LoVo (cell line): ENCODE data around the gene IDH3A.

Source experiments
- DNase-seq: peaks from one replicate; pipeline ENCODE4 v3.0.0-alpha.2; 2016; ENCODE audit warnings: low spot score

Gene IDH3A

GRCh38 chr15:78149068-78149804 lies at the start of gene IDH3A:
Gene IDH3A (plus strand): TSS chr15:78149362. CDS start chr15:78149404, 42 bp downstream.
- peak; percentile 100 for DNase-seq

DNA sequence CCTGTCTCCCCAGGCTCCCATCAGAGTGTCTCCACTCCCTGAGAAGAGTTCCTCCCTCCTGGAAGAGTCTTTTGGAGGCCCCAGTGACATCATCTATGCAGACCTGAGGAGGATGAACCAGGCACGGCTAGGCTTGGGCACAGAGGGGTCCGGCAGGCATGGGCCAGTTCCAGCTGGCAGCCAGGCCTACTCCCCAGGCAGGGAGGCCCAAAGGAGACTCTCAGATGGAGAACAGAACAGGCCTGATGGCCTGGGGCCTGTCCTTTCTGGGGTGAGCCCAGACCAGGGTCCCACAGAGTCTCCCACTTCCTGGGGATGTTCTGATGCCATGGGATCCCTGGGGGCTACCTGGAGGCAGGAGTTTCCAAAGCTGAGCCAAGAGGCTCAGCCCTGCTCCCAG lies 48.3 kb upstream of the IDH3A start:
- no peak for DNase-seq

DNA sequence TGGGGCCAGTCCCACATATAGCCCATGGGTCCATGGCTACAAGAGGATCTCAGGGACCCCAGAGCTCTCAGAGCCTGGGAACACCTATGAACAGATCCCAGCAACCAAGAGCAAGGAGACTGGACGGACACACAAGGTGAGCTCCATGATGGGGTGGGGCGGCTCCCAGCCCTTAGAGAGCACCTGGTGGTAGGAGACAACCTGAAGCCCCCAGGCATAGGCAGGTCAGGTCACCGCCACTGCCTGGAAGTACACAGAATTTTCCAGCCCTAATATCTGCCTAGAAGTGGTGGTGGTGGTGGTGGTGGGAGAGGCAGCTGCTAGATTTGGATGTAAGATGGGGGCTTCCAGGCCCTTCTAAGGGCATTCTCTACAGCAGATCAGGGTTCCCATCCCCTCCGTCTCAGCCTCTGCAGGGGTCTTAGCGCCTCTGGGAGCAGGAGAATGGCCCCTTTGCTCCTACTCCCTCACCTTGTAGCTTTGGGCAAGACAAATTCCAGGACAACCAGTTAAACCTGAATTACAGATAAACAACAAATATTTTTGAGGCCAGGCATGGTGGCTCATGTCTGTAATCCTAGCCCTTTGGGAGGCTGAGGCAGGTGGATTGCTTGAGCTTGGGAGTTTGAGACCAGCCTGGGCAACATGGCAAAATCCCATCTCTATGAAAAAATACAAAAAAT lies 47.6 kb upstream of the IDH3A start:
- no peak for DNase-seq

DNA sequence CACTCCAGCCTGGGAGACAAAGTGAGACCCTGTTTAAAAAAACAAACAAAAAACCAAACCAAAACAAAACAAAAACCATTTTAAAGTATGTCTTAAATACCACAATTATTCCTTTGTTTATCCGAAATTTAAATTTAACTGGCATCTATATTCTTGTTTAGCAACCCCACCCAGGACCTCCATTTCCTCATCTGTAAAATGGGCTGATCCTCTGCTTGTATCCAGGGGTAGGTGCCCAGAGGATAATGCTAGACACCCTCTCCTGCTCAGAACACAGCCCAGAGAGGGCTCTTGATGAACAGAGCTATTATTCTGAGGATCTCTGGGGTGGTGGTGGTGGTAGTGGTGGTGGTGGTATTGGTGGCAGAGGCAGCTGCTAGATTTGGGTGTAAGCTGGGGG lies 47.0 kb upstream of the IDH3A start:
- no peak for DNase-seq

DNA sequence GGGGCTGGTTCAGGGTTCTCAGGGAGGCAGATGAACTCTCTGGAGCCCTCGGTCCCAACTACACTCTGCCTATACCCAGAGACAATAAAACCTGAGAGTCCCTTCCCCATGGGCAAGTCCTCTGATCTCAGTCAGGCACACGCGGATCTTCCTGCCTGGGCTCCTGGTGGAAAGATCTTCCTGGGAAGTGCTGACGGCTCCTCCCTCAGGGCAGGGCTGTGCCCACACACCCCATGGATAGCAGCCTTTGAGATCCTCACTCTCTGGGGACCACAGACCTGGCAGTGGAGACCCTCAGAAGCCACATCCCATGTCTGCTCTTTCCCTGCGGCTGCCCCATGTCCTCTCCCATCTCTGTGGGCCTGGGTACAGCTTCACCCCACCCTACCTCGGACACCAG lies 46.4 kb upstream of the IDH3A start:
- DNase-seq: no peak

GRCh38 chr15:78103406-78104118 lies 45.6 kb upstream of the IDH3A start:
- DNase-seq: no peak

- no peak for DNase-seq
These were observed 45.1 kb upstream of the IDH3A start for GRCh38 chr15:78104119-78104479.

DNA sequence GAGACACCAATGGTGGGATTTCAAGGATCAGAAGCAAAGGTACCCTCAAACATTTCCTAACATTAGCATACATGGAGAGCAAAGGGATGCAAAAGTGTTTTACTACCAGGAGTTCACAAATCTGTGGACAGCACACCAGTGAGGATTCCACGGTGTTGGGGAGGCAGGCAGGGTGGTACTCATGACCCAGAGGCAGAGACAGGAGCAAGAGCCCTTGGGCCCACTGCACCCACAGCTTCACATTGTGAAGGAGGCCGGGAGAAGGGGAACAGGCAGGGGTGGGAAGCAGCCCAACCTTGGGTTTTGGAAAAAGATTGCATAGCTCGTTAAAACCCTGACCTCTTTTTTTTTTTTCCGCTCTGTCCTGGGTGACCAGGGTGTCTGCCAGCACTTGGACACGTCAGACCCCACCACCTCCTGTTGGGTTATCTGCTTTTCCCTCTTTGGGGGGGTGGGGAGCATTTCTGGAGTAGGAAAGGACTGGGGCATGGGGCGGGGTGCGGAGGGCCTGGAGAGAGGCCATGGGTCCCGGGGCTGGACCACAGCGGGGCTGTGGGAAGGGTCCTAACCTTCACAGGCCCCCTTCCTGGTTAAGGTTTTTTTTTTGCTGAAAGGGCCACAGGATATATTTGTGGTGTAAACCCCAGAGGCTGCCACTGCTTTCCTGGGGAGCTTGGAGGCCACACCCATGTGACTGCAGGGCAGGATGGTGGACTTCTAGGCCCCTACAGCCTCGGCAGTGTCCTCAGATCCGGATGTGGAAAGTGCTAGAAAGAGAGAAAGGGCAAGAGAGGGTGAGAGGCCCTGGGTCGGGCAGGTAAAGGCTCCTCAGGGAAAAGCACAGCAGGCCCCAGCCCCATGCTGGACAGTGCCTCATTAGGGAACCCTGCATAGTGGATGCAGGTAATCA lies 44.3 kb upstream of the IDH3A start:
- DNase-seq: no peak

- no peak for DNase-seq
These were observed 43.5 kb upstream of the IDH3A start for GRCh38 chr15:78105476-78106241.

GRCh38 chr15:78107471-78107870 lies 41.7 kb upstream of the IDH3A start:
- DNase-seq: no peak

DNA sequence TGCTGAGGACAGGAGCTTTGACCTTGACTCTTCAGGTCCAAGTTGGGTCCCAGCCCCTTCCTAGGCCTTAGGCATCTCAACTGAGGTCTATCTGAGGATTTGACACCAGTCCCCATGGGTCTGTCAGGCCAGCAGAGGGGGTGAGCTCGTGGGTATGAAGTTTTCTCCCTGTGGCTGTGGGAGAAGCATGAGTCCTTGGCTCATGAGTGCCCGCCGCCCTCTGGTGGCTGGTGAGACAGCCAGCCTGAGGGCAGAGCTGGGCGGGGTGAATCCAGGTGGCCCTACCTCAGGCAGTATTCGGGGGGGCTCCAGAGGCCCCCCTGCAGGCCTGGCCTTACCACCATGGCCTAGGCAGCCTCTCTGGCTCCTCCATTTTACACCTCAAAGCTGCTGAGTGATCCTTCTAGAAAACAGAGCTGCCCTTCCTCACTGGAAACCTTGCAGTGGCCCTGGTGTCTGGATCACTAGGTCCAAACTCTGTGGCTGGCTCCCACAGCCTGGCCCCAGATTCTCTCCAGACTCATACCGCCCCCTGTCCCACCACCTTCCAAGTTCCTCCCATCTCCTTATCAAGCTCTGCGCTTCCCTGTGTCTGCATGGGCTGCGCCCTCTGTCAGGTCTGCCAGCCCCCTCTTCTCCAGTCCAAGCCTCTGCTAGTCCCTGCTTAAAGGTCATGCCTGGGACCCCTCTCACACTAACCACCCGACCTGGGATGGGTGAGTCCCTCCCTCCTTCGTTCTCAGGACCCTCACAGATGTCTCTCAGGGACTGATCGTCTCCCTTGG lies 40.7 kb upstream of the IDH3A start:
- DNase-seq: peak; percentile 78

DNA sequence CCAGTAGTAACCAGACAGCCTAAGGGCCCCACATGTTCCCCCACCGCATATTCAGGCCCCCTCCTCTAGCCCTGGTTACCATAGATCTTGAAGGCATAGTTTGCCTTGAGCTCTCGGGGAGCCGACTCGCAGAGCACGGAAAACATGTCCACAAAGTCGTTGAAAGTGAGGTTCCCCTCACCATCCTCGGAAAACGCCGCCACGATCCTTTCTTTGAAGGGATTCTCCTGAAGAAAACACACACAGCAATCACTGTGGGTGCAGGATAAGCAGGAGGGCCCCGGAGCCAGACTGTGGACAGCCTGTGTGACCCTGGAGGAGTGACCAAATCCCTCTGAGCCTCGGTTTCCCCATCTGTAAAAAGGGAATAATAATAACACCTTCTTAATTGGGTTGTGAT lies 40.0 kb upstream of the IDH3A start:
- no peak for DNase-seq

GRCh38 chr15:78110096-78110495 lies 39.1 kb upstream of the IDH3A start:
- DNase-seq: no peak

DNA sequence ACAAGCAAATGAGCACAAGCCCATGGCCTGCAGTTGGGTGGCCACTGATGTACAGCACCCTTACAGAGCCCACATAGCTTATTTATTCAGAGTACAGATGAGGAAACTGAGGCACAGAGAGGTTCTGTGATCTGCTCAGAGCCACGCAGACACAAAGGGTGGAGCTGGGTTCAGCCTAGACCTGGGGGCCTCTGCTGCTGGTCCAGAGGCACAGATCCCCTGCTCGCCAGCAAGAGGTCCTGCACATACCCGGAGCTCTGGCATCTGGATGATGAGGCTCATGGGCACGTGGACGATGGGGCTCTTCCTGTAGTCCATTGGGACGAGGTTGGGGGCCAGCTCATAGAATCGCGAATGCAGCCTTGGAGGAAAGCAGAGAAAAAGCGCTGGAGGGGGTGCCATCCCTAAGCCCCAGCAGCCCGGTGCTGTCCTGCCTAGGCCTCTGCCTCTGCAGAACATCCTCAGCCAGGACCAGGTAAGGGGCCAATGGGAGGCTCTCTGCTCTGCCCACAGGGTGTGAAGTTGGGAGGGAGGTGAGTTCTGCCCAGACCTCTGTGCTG lies 38.2 kb upstream of the IDH3A start:
- DNase-seq: no peak

- no peak for DNase-seq
These were observed 37.4 kb upstream of the IDH3A start for GRCh38 chr15:78111788-78112187.

- no peak for DNase-seq
These were observed 36.6 kb upstream of the IDH3A start for GRCh38 chr15:78112551-78112950.

DNA sequence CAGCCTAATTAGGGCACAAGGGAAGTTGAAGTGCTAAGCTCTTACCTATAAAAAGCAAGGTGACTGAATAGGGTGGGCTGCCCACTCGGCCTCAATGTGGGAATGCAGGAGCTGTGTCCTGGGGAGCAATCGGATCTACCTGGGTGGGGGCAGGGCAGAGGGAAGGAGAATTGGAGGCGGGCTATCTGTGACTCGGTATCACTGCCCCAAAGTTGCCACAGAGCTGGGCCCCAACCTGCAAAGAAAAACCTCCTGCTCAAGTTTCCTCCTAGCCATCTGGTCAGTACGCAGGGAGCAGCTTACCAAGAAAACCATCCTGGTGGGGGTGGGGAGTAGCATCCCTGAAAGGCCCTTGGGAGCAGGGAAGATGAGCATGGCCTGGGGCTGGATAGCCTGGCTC lies 28.6 kb upstream of the IDH3A start:
- DNase-seq: no peak

- no peak for DNase-seq
These were observed 23.9 kb upstream of the IDH3A start for GRCh38 chr15:78125267-78125666.

DNA sequence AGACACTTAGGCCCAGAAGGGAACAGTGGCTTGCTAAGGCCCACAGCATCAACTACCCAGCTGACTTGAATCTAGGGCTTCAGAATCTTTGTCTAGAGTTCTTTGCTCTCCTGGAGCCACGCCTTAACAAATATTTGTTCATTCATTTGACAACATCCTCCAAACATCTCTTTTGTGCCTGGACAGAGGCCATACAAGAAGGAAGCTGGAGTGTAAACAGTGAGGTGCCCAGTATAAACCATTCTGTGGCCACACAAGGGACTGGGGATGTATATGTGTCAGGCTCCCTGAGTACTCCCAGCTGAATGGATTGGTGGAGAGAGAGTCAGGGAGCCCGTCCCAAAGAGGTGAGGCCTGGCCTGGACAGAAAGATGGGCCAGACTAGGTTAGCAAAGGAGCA lies 21.3 kb upstream of the IDH3A start:
- no peak for DNase-seq

DNA sequence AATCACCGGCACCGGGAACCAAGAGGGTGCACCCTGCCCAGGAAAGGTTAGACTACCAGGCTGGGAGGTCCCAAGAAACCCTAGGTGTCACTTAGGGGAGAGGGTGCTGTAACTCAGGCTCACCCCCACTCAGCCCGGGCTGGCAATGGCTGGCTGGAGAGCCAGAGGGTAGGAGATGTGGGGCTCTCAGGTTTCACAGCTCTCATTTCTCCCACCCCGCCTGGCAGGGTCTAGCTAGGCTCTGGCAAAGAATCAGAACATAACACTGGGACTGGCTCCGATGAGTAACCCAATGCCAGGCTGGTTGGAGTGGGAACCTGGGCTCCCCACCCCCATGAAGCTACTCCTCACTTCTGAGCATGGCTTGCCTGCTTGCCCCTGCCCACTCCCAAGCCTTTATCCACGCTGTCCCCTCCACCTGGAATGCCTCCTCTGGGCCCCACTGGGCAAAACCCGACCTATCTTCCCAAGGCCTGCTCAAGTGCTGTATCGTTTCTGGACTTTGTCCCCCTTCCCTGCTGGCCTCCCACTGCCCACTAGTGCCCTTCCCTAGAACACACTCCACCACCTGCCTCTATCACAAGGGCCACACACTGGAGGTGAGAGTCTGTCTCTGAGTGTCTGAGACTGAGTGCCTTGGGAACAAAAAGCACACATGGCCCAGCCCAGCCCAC lies 19.9 kb upstream of the IDH3A start:
- no peak for DNase-seq
